Adrenal gland (tissue), 5 donors: Measurements from ENCODE around the gene PPFIA2.

ENCODE experiments used
- CTCF ChIP-seq, 6 experiments: fragments of 450-650 bp in 4 of 6; fragments of 200-600 bp in 2 of 6; sonication (generic) in 1 of 6; IDR thresholded peaks; 1 replicate in 5 of 6; 2 replicates in 1 of 6; pipeline versions ENCODE4 v1.5.1 to v1.8.0; 2016 to 2021; ENCODE audit warnings: antibody characterized with exemption in 6 of 6, mild to moderate bottlenecking in 2 of 6, moderate library complexity in 1 of 6
- POLR2A ChIP-seq, 2 donors: fragments of 450-650 bp; IDR thresholded peaks; one replicate each; pipeline ENCODE4 v1.6.1; 2017; ENCODE audit warnings: antibody characterized with exemption in 2 of 2, mild to moderate bottlenecking in 2 of 2, moderate library complexity in 1 of 2
- donor health status: DM: no; HTN: no; CAD: no.

GRCh38 chr12:81325086-81325485 lies 434.1 kb downstream of the PPFIA2 start:
- TF ChIP-seq POLR2A (IDR thresholded peaks at IDR 0.05) (no peak), CTCF (IDR thresholded peaks at IDR 0.05) (no peak)
